ENCODE results near the gene NOXRED1. TPM values are rescaled to one million over a fixed set of nuclear protein-coding genes. Genes with fewer than 3 reads are reported as not detected.

NOXRED1 gene
- total RNA-seq, 1 donor from 2014 or later: 0.22 TPM

DNA sequence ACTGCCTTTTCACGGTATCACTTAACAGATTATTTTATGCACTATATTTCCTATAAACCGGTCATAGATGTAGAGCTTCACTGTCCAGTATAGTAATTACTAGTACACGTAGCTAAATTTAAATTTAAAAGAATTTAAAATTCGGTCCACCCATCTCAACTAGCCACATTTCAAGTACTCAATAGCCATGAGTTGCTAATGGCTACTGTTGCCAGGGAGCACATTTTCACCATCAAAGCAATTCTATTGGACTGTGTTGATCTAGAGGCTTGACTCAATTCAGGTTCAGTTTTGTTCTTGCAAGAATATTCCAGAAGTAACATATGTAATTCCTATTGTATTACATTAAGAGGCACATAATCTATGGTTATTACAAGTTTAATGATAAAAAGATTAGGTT, 66.4 kb downstream of the NOXRED1 start:
- DNase-seq (ENCODE audit: missing footprints) (no peak), ATAC-seq (no peak)
- intact Hi-C loops (cut with DNase I): no loop called here

GRCh38 chr14:77355811-77356210, 67.5 kb downstream of the NOXRED1 start:
- no peak for DNase-seq (ENCODE audit: missing footprints)
- intact Hi-C loops (cut with DNase I): no loop called here
- ATAC-seq: no peak

DNA sequence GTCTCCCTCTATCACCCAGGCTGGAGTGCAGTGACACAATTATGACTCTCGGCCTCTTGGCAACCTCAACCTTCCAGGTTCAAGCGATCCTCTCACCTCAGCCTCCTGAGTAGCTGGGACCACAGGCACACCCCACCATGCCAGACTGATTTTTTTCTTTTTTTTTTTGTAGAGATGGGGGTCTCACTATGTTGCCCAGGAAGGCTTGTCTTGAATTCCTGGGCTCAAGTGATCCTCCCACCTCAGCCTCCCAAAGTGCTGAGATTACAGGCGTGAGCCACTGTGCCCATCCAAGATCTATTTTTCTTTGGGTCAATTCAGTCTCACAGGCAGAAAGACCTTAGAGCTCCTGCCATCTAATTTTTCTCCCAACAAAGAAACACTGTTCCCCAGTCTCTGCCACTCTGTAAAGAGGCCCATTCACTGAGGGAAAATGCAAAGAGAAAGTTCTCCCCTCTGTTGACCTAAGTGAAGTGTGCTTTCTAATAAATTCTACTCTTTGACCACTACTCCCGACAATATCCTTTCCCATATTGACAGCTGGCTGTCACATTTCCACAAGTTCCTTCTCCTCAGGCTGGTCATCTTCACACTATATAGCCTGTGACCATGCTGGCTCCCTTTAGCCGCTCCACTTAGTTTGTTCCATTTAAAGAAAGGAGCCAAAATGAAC, 69.7 kb downstream of the NOXRED1 start:
- ATAC-seq (no peak), DNase-seq (ENCODE audit: missing footprints) (no peak)
- intact Hi-C loops (cut with DNase I): no loop called here

- ATAC-seq (no peak), DNase-seq (ENCODE audit: missing footprints) (no peak)
- intact Hi-C loops (cut with DNase I): no loop called here
These were observed 75.6 kb downstream of the NOXRED1 start for GRCh38 chr14:77347751-77348150.

GRCh38 chr14:77346495-77346894, 76.8 kb downstream of the NOXRED1 start:
- ATAC-seq (no peak), DNase-seq (ENCODE audit: missing footprints) (no peak)
- intact Hi-C loops (cut with DNase I): no loop called here

DNA sequence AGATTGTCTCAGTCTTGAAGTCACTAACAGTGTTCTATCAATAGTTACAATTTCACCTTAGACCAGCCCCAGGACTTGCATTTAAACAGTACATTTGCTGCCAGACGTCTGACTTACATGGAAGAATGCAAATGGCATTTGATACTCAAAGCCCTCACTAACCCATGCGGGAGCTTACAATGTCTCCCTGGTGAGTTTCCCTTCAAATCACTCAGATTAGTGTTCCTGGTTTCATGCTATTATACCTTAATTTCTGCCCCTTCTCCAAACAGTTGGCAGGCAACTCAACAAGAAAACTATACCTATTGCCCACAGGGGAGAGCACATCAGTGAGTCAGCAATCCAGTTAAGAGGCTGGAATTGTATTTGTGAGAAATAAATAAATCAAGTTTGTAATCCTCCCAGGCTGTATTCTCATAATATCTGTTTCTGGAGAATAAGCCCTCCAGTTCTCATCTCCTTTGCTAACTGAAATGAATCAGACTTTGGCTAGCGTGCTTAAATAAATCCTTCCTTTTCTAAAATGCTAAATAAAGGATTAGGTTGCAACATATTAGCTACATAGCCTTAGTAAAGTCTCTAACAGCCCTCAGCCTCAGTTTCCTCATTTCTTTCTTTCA, 78.8 kb downstream of the NOXRED1 start:
- DNase-seq (ENCODE audit: missing footprints): no peak
- intact Hi-C loops (cut with DNase I): no loop called here
- no peak for ATAC-seq

Other genes with a start within 250 kb of the NOXRED1 start
- 2.7 TPM for gene TMEM63C, start 241.7 kb downstream of the NOXRED1 start, total RNA-seq
- not detected for gene NGB, start 152.3 kb downstream of the NOXRED1 start, total RNA-seq
- gene POMT2, start 102.6 kb downstream of the NOXRED1 start, total RNA-seq: 14.7 TPM
- 16.8 TPM for gene GSTZ1, start 102.5 kb downstream of the NOXRED1 start, total RNA-seq
- gene TMED8, start 46.4 kb downstream of the NOXRED1 start, total RNA-seq: 5.1 TPM
- 0.08 TPM for gene SAMD15, start 46.1 kb downstream of the NOXRED1 start, total RNA-seq
- 11.0 TPM for gene VIPAS39, start 34.1 kb upstream of the NOXRED1 start, total RNA-seq
- 194 TPM for gene AHSA1, start 34.6 kb upstream of the NOXRED1 start, total RNA-seq
- gene ISM2, start 75.3 kb upstream of the NOXRED1 start, total RNA-seq: not detected
- 10.8 TPM for gene SPTLC2, start 193.1 kb upstream of the NOXRED1 start, total RNA-seq

Measured in Right ventricle myocardium inferior (tissue), 1 donor.